Calu3 (cell line): ENCODE data around the gene ASPN. TPM values are rescaled to one million over a fixed set of nuclear protein-coding genes. Genes with fewer than 3 reads are reported as not detected.

Experiments used
- BruUV-seq: library from RNA; stranded (reverse); fragments of 400-500 nt; replicated peaks from 2 replicates; lab custom pipeline; 2021; lab: Mats Ljungman, UMichigan
- CTCF ChIA-PET: fragments of 300-600 bp; sonication (Branson Sonifier 250); formaldehyde crosslinking; loops from one replicate; lab custom pipeline; 2022; ENCODE audit warnings: antibody characterized with exemption; lab: Charles Lee
- DNase-seq: peaks from one replicate; pipeline ENCODE4 v3.0.0; 2022
- H3K27ac Mint-ChIP-seq: one replicate; pipeline ENCODE4 v1.8.0; 2022; ENCODE audit warnings: mixed read lengths; ENCODE audit not compliant: unreplicated experiment
- H3K27me3 Mint-ChIP-seq: one replicate; pipeline ENCODE4 v1.8.0; 2022; ENCODE audit warnings: mixed read lengths; ENCODE audit not compliant: unreplicated experiment
- H3K36me3 Mint-ChIP-seq: one replicate; pipeline ENCODE4 v1.8.0; 2022; ENCODE audit warnings: mild to moderate bottlenecking, moderate library complexity, mixed read lengths; ENCODE audit not compliant: insufficient read depth, unreplicated experiment
- H3K4me1 Mint-ChIP-seq: one replicate; pipeline ENCODE4 v1.8.0; 2022; ENCODE audit warnings: mild to moderate bottlenecking, low read depth, mixed read lengths; ENCODE audit not compliant: unreplicated experiment
- H3K4me3 Mint-ChIP-seq: one replicate; pipeline ENCODE4 v1.8.0; 2022; ENCODE audit warnings: mild to moderate bottlenecking, low read depth, moderate library complexity, mixed read lengths; ENCODE audit not compliant: unreplicated experiment
- H3K9me3 Mint-ChIP-seq: one replicate; pipeline ENCODE4 v1.8.0; 2022; ENCODE audit warnings: low read depth, mixed read lengths; ENCODE audit not compliant: unreplicated experiment
- CTCF ChIP-seq: fragments of 200-600 bp; IDR thresholded peaks from one replicate; pipeline ENCODE4 v1.8.0; 2022; ENCODE audit warnings: antibody characterized with exemption; ENCODE audit not compliant: unreplicated experiment
- intact Hi-C: fragments of 100-400 bp; cut with micrococcal nuclease; formaldehyde crosslinking; loops from one replicate; pipeline ENCODE4 v1.10.0; 2022; ENCODE audit not compliant: unreplicated experiment
- total RNA-seq: library from RNA; stranded (reverse); gene quantifications from 2 replicates; pipeline ENCODE4 v1.2.3, GENCODE V29; 2022

The ASPN gene
- total RNA-seq, 1 experiment from 2014 or later: not detected

- no peaks in the 10 kb centered on the region for H3K9me3 Mint-ChIP-seq
- DNase-seq: no peak
- no TSS peak for BruUV-seq
- no peaks in the 10 kb centered on the region for H3K36me3 Mint-ChIP-seq
- H3K4me1 Mint-ChIP-seq: peaks cover 8% of the 10 kb centered on the region
- TF ChIP-seq CTCF: no peak
- intact Hi-C loops: no loop called here
- H3K27ac Mint-ChIP-seq: no peak overlapping the region
- CTCF ChIA-PET: no interaction called here
- no peaks in the 10 kb centered on the region for H3K27me3 Mint-ChIP-seq
- H3K4me3 Mint-ChIP-seq: no peak overlapping the region
Observed at GRCh38 chr9:92516521-92516920, 34.2 kb upstream of the ASPN start.

DNA sequence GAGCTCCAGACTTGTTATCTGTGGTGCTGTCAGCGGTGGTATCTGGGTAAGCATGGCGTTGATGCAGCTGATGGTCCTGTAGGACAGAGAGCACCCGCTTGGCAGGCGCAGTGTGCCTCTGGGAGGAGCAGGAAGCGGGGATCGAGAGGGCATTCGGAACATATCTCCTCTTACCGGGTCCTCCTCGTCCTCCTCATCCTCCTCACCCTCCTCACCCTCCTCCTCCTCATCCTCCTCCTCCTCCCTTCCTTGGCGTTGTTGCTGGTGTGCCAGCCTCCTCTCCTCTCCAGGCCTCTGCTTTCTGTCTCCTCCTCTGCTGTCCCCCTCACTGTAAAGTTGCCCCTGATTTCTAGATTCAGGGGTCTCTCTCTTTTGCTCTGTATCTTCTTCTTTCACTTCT, 32.3 kb upstream of the ASPN start:
- Mint-ChIP-seq H3K4me3 (no peak overlapping the region), H3K27me3 (no peaks in the 10 kb centered on the region), H3K4me1 (peaks cover 8% of the 10 kb centered on the region), H3K27ac (no peak overlapping the region), H3K9me3 (no peaks in the 10 kb centered on the region), H3K36me3 (no peaks in the 10 kb centered on the region)
- intact Hi-C loops: no loop called here
- no peak for DNase-seq
- CTCF ChIA-PET: no interaction called here
- no peak for TF ChIP-seq CTCF
- BruUV-seq: no TSS peak

DNA sequence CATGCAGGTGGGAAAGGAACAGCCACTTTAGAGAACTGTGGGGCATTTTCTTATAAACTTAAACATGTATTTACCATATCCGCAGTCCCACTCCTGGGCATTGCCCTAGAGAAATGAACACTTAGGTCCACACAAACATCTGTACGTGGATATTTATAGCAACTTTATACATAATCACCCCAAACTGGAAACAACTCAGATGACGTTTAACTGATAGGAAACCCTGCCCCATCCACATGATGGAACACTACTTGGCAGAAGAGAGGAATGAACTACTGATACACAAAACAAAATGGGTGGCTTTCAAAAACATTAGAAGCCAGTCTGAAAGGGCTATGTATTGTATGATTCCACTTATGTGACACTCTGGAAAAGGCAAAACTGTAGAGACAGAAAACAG, 31.0 kb upstream of the ASPN start:
- intact Hi-C loops: no loop called here
- CTCF ChIA-PET: no interaction called here
- TF ChIP-seq CTCF: no peak
- Mint-ChIP-seq H3K9me3 (no peaks in the 10 kb centered on the region), H3K27me3 (no peaks in the 10 kb centered on the region), H3K4me1 (peaks cover 8% of the 10 kb centered on the region), H3K27ac (no peak overlapping the region), H3K36me3 (no peaks in the 10 kb centered on the region), H3K4me3 (no peak overlapping the region)
- DNase-seq: no peak
- BruUV-seq: no TSS peak

DNA sequence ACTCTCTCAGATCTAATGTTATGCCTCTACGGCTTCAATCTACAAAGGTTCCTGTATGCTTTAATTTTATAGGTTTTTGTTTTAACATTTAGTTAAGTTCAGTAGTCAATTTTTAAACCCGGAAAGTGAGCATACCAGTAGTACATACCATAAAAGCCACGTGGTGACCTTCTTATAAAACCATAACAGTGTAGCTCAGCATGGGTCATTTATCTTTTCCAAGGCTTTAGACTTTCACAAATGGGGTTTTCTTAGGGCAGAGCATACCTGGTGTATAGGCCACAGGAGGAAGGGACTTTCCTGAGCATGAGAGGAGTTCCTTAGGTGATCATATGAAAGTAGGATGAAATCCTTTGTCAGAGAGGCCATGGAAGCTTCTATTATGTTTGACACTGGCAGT, 30.3 kb upstream of the ASPN start:
- Mint-ChIP-seq H3K27me3 (no peaks in the 10 kb centered on the region), H3K9me3 (no peaks in the 10 kb centered on the region), H3K4me1 (peaks cover 8% of the 10 kb centered on the region), H3K27ac (no peak overlapping the region), H3K36me3 (no peaks in the 10 kb centered on the region), H3K4me3 (no peak overlapping the region)
- DNase-seq: no peak
- BruUV-seq: no TSS peak
- intact Hi-C loops: no loop called here
- TF ChIP-seq CTCF: no peak
- CTCF ChIA-PET: no interaction called here
